Neural cell (in vitro differentiated cells): ENCODE measurements around the gene PLCB1. TPM values are rescaled to one million over a fixed set of nuclear protein-coding genes. Genes with fewer than 3 reads are reported as not detected.

Experiments used
- H2AFZ ChIP-seq: fragments of 200-600, 300-800 bp; sonication (generic), shearing (Covaris generic); 2 replicates; pipeline ENCODE4 v1.6.0; 2014; ENCODE audit warnings: low read depth, mild to moderate bottlenecking, antibody characterized with exemption, low read length, moderate library complexity
- H3F3A ChIP-seq: fragments of 200-600 bp; shearing (Covaris generic); 2 replicates; pipeline ENCODE4 v1.6.1; 2016; ENCODE audit warnings: mild to moderate bottlenecking, moderate library complexity, mixed read lengths, antibody characterized with exemption, low read length; ENCODE audit not compliant: insufficient read depth, poor library complexity, severe bottlenecking
- H3K27ac ChIP-seq: fragments of 200-600, 300-800 bp; sonication (generic), shearing (Covaris generic); 2 replicates; pipeline ENCODE4 v1.5.1; 2014; ENCODE audit warnings: mild to moderate bottlenecking, low read length, moderate library complexity
- H3K27me3 ChIP-seq: fragments of 300-800, 200-600 bp; sonication (generic), shearing (Covaris generic); 2 replicates; pipeline ENCODE4 v1.6.0; 2014; ENCODE audit warnings: mild to moderate bottlenecking, low read depth, low read length, moderate library complexity; ENCODE audit not compliant: insufficient read depth
- H3K36me3 ChIP-seq: fragments of 300-800, 200-600 bp; sonication (generic), shearing (Covaris generic); 2 replicates; pipeline ENCODE4 v1.5.1; 2014; ENCODE audit warnings: mild to moderate bottlenecking, antibody characterized with exemption, low read length, moderate library complexity; ENCODE audit not compliant: insufficient read depth
- H3K4me2 ChIP-seq: fragments of 300-800, 200-600 bp; sonication (generic), shearing (Covaris generic); 2 replicates; pipeline ENCODE4 v1.6.0; 2014; ENCODE audit warnings: mild to moderate bottlenecking, low read length
- H3K4me3 ChIP-seq: fragments of 300-800, 200-600 bp; sonication (generic), shearing (Covaris generic); 2 replicates; pipeline ENCODE4 v1.5.1; 2014; ENCODE audit warnings: mild to moderate bottlenecking, low read length, moderate library complexity
- H3K79me2 ChIP-seq: fragments of 200-600 bp; shearing (Covaris generic); replicated peaks from 2 replicates; pipeline ENCODE4 v1.6.0; 2014; ENCODE audit warnings: mild to moderate bottlenecking, low read length, moderate library complexity; ENCODE audit not compliant: insufficient read depth
- H3K9ac ChIP-seq: fragments of 300-800, 200-600 bp; sonication (generic), shearing (Covaris generic); 2 replicates; pipeline ENCODE4 v1.6.1; 2016; ENCODE audit warnings: mild to moderate bottlenecking, low read length, mixed read lengths
- H3K9me2 ChIP-seq: fragments of 200-600 bp; shearing (Covaris generic); 2 replicates; pipeline ENCODE4 v1.6.1; 2016; ENCODE audit warnings: mild to moderate bottlenecking, low read length, mixed read lengths; ENCODE audit not compliant: insufficient read depth
- H3K9me3 ChIP-seq: fragments of 200-600, 300-800 bp; sonication (generic), shearing (Covaris generic); 2 replicates; pipeline ENCODE4 v1.6.1; 2016; ENCODE audit warnings: mild to moderate bottlenecking, mixed run types, low read length, moderate library complexity, mixed read lengths
- H4K20me1 ChIP-seq: fragments of 200-600 bp; shearing (Covaris generic); 2 replicates; pipeline ENCODE4 v1.6.1; 2016; ENCODE audit warnings: mild to moderate bottlenecking, mixed run types; ENCODE audit not compliant: insufficient read depth
- EP300 ChIP-seq: fragments of 450-650 bp; conservative IDR thresholded peaks from 2 replicates; pipeline ENCODE4 v1.6.1; 2014; ENCODE audit warnings: antibody characterized with exemption, mild to moderate bottlenecking, moderate library complexity; ENCODE audit not compliant: poor library complexity, severe bottlenecking
- EZH2 ChIP-seq: fragments of 200-600, 300-800 bp; shearing (Covaris generic), sonication (generic); IDR thresholded peaks from 2 replicates; pipeline ENCODE4 v1.6.1; 2014; ENCODE audit warnings: antibody characterized with exemption, low read length, borderline replicate concordance, mild to moderate bottlenecking; ENCODE audit not compliant: insufficient read depth, poor library complexity, severe bottlenecking
- MXI1 ChIP-seq: fragments of 450-650 bp; conservative IDR thresholded peaks from 2 replicates; pipeline ENCODE4 v1.6.1; 2014; ENCODE audit warnings: antibody characterized with exemption, mild to moderate bottlenecking; ENCODE audit not compliant: poor library complexity, severe bottlenecking
- POLR2AphosphoS5 ChIP-seq: IDR thresholded peaks from 2 replicates; pipeline ENCODE4 v1.6.1; 2012
- RAD21 ChIP-seq: fragments of 450-650 bp; conservative IDR thresholded peaks from 2 replicates; pipeline ENCODE4 v1.6.1; 2014; ENCODE audit warnings: antibody characterized with exemption, mild to moderate bottlenecking, moderate library complexity
- SMC3 ChIP-seq: fragments of 450-650 bp; conservative IDR thresholded peaks from 2 replicates; pipeline ENCODE4 v1.6.1; 2014; ENCODE audit warnings: antibody characterized with exemption, mild to moderate bottlenecking, moderate library complexity; ENCODE audit not compliant: poor library complexity
- TAF1 ChIP-seq: IDR thresholded peaks from 2 replicates; pipeline ENCODE4 v1.6.1; 2012; ENCODE audit warnings: low read depth
- polyA plus RNA-seq: library from polyadenylated mRNA; depleted of rRNA; stranded (reverse); fragments of >200 nt; gene quantifications from 2 replicates; pipeline ENCODE4 v1.2.3, GENCODE V29; 2014
- TF ChIP-seq, protein P1 (sequence below): IDR thresholded peaks from 2 replicates; pipeline ENCODE4 v1.6.1; 2012; ENCODE audit warnings: borderline replicate concordance
- TF ChIP-seq, protein P2 (sequence below): fragments of 450-650 bp; IDR thresholded peaks from 2 replicates; pipeline ENCODE4 v1.5.1; 2014; ENCODE audit warnings: antibody characterized with exemption, mild to moderate bottlenecking, moderate library complexity; ENCODE audit not compliant: poor library complexity, severe bottlenecking

Gene PLCB1
- polyA plus RNA-seq, 1 donor from 2014 or later = 11.4 TPM

DNA sequence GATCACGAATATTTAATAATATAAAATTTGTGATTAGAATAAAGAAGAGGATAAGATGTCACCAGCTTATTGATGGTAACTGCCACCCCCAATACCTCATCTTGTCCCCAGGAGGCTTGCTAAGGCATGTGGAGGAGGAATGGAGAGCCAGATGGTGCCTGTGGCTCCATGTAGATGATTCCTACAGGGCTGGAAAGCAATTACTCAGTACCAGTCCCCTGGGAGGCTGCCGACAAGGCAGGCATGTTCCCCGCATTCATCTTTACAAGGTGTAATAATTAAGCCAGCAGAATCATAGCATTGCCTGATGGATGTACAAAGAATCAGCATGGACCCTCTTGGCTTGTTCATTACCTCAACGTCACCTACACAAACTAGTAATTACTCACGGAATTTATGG, 155.3 kb downstream of the PLCB1 start:
- no peaks in the 10 kb centered on the region for H3K9me2 ChIP-seq

DNA sequence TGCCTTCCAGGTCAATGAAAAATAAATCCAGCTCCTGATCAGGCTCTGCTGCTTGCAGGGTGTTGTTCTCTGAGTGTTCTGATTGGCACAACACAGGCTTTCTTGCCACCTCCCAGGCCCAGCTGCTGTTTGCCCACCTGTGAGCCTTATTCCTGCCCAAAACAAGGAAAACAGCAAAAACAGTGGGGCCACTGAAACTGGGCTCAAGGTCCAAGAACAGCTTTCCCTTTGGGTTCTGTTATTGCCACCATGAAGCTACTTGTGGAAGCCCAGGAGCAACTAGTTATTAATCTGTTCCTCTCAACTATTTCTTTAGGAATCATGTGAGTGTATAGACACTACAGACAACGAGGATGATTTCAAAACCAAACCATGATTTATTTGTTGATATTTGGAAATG, 159.1 kb downstream of the PLCB1 start:
- Histone ChIP-seq H3K79me2 (no peaks in the 10 kb centered on the region), H3K27ac (no peak overlapping the region), H3K9me3 (no peaks in the 10 kb centered on the region), H3K36me3 (no peaks in the 10 kb centered on the region), H2AFZ (no peak overlapping the region), H3K4me3 (no peak overlapping the region), H3K4me2 (no peak overlapping the region), H4K20me1 (no peaks in the 10 kb centered on the region), H3K9me2 (no peaks in the 10 kb centered on the region), H3K27me3 (no peaks in the 10 kb centered on the region), H3F3A (no peaks in the 10 kb centered on the region), H3K9ac (no peak overlapping the region)
- TF ChIP-seq TAF1 = no peak

More for the DNA sequence above, 155.3 kb downstream of the PLCB1 start:
- no peaks in the 10 kb centered on the region for H3K79me2 ChIP-seq
- no peaks in the 10 kb centered on the region for H3K27me3 ChIP-seq
- H3K4me2 ChIP-seq = no peak overlapping the region
- no peak overlapping the region for H2AFZ ChIP-seq
- H3F3A ChIP-seq = no peaks in the 10 kb centered on the region
- H4K20me1 ChIP-seq = no peaks in the 10 kb centered on the region
- H3K9ac ChIP-seq = no peak overlapping the region
- TF ChIP-seq SMC3 (no peak), EP300 (no peak), EZH2 (no peak), TAF1 (no peak), POLR2AphosphoS5 (no peak), MXI1 (no peak), RAD21 (no peak)
- TF ChIP-seq, protein P1, sequence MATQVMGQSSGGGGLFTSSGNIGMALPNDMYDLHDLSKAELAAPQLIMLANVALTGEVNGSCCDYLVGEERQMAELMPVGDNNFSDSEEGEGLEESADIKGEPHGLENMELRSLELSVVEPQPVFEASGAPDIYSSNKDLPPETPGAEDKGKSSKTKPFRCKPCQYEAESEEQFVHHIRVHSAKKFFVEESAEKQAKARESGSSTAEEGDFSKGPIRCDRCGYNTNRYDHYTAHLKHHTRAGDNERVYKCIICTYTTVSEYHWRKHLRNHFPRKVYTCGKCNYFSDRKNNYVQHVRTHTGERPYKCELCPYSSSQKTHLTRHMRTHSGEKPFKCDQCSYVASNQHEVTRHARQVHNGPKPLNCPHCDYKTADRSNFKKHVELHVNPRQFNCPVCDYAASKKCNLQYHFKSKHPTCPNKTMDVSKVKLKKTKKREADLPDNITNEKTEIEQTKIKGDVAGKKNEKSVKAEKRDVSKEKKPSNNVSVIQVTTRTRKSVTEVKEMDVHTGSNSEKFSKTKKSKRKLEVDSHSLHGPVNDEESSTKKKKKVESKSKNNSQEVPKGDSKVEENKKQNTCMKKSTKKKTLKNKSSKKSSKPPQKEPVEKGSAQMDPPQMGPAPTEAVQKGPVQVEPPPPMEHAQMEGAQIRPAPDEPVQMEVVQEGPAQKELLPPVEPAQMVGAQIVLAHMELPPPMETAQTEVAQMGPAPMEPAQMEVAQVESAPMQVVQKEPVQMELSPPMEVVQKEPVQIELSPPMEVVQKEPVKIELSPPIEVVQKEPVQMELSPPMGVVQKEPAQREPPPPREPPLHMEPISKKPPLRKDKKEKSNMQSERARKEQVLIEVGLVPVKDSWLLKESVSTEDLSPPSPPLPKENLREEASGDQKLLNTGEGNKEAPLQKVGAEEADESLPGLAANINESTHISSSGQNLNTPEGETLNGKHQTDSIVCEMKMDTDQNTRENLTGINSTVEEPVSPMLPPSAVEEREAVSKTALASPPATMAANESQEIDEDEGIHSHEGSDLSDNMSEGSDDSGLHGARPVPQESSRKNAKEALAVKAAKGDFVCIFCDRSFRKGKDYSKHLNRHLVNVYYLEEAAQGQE = no peak
- TF ChIP-seq, protein P2, sequence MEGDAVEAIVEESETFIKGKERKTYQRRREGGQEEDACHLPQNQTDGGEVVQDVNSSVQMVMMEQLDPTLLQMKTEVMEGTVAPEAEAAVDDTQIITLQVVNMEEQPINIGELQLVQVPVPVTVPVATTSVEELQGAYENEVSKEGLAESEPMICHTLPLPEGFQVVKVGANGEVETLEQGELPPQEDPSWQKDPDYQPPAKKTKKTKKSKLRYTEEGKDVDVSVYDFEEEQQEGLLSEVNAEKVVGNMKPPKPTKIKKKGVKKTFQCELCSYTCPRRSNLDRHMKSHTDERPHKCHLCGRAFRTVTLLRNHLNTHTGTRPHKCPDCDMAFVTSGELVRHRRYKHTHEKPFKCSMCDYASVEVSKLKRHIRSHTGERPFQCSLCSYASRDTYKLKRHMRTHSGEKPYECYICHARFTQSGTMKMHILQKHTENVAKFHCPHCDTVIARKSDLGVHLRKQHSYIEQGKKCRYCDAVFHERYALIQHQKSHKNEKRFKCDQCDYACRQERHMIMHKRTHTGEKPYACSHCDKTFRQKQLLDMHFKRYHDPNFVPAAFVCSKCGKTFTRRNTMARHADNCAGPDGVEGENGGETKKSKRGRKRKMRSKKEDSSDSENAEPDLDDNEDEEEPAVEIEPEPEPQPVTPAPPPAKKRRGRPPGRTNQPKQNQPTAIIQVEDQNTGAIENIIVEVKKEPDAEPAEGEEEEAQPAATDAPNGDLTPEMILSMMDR = no peak
- H3K36me3 ChIP-seq = no peaks in the 10 kb centered on the region
- H3K9me3 ChIP-seq = no peaks in the 10 kb centered on the region
- peak overlapping the region; percentile 30 for H3K4me3 ChIP-seq
- no peak overlapping the region for H3K27ac ChIP-seq

DNA sequence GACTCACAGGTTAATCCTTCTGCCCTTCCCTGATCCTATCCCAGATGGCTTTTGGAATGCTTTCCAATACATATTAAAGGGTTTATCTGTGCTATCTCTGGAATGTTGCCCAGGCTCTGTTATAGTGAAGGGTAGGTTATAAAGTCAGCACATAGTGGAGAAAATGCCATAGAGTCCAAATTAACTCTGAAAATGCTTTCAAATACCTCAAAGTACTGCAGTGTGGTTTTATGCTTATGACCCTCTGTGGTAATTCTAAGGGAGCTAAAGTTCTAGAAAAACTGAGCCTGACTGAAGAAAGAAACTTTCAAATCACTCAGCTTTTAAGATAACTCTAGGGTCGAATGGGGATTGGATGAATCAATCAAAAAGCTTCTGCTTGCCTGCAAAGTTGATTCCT, 159.8 kb downstream of the PLCB1 start:
- H3K4me2 ChIP-seq = no peak overlapping the region

More for the DNA sequence above, 159.8 kb downstream of the PLCB1 start:
- no peaks in the 10 kb centered on the region for H3K9me3 ChIP-seq
- no peaks in the 10 kb centered on the region for H3F3A ChIP-seq
- H3K27ac ChIP-seq = no peak overlapping the region
- no peak overlapping the region for H3K4me3 ChIP-seq
- no peak overlapping the region for H3K9ac ChIP-seq
- H3K79me2 ChIP-seq = no peaks in the 10 kb centered on the region
- TF ChIP-seq POLR2AphosphoS5 (no peak), EP300 (no peak), SMC3 (no peak), MXI1 (no peak), RAD21 (no peak), TAF1 (no peak), EZH2 (no peak)
- TF ChIP-seq, protein P1 = no peak
- TF ChIP-seq, protein P2 = no peak
- no peaks in the 10 kb centered on the region for H3K36me3 ChIP-seq
- H2AFZ ChIP-seq = no peak overlapping the region
- H3K9me2 ChIP-seq = no peaks in the 10 kb centered on the region
- H3K27me3 ChIP-seq = no peaks in the 10 kb centered on the region
- H4K20me1 ChIP-seq = no peaks in the 10 kb centered on the region
